G401 (cell line): ENCODE measurements around the gene RASAL3. TPM values are rescaled to one million over a fixed set of nuclear protein-coding genes. Genes with fewer than 3 reads are reported as not detected.

ENCODE experiments used
- DNase-seq: peaks from one replicate; pipeline ENCODE4 v3.0.0-alpha.2; 2015; ENCODE audit warnings: low spot score
- in situ Hi-C: cut with HindIII; loops from 2 replicates; pipeline ENCODE4 v1.10.0; 2016; ENCODE audit warnings: low sequenced_read_pairs, mixed read lengths
- total RNA-seq: library from RNA; depleted of rRNA; stranded (reverse); fragments of >200 nt; shearing (Covaris generic); gene quantifications from 2 replicates; pipeline ENCODE4 v1.2.3, GENCODE V29; 2014

The RASAL3 gene
- total RNA-seq, 1 experiment from 2014 or later = not detected

DNA sequence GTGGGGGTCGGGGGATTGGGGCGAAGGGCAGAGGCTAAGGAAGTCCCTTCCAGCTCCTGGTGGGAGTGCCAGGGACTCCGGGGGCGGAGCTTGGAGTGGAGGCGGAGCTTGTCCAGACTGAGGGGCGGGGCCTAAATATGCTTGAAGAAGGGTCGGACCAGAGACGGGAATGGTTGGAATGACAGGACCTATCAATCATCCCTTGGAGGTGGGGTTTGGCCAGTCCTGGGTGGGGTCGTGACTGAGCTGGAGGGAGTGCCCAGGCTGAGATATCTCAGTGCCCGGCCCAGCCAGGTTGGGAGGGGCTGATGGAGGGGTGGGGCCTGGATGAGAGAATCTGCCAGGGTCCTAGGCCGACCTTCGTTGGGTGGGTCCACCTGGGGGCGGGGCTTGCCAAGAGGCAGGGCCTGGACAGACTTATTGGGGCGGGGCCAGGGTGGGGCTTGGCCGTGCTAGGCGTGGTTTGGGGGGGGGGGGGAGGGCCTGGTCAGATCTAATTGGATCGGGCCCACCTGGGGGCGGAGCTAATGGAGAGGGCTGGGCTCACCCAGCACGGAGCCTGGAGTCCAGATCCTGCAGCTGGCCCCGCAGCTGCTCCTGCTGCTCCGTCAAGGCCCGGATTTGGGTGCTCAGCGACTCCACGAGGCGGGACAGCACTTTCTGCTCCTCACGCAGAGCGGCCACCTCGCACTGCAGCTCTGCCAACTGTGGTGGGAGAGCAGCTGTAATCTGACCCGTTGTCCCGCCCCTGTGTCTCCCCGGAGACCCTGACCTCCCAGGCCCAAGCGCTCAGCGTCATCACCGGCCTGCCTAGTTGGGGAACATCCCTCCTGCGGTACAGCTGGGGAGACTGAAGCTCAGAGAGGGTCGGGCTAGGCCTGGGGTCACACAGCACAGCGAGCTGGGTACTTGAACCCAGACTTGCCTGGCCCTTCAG is 12.0 kb downstream of the RASAL3 start:
- DNase-seq = peak; percentile 67
- in situ Hi-C loops = no loop called here

DNA sequence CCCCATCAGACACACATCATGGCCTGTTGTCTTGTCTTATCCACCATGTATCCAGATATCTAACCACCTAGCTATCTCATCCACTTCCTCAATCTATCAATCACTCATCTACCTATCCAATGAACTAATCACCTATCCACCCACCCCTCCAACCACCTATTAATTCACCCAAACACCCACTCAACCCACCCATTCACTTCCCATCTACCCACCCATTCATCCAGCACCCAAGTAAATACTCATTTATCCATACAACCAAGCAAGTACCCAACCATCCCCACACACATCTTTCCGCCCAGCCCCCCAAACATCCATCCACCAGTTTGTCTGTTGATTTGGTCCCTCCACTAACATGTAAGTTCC is 13.8 kb downstream of the RASAL3 start:
- DNase-seq = no peak
- in situ Hi-C loops = no loop called here

DNA sequence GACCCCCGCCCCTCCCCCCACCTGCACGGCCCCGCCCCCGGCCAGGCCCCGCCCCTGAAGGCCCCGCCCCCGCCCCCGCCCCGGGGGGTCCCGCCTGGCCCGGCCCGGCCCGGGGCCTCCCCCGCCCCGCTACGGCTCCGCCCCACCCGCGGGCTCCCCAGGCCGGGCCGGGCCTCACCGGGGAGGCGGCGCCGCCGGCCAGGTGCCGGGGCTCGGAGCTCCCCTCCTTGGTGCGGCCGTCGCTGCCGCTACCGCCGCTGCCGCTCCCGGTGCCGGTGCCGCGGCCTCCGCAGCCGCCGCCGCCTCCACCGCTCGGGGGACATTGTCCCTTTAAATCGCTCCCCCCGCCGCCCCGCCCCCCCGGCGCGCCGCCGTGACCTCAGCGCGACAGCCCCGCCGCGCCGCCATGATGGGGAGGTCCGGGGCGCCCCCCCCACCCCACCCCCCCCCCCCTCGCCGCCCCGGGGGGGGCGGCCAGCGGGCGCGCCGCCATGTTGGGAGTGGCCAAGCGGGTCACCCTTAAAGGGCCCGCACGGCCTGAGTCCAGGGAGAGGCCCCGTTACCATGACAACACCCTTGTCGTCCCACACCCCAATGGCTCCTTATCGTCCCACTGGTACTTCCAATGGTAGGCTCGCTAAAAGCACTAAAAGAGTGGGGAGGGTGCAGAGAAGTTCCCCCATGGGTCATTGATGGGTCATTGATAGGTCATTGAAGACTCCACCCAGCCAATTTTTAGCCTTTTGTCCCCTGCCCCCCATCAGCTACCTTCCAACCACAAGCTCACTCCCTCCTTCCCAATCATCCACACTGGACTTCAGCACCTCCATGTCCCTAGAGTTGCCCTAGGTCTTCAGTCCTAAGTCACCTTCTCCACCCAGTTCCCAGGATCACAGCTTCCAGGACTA is 14.5 kb downstream of the RASAL3 start, which contains the start of gene WIZ:
Gene WIZ, minus strand, starts transcription at position 337 of the 908 bp plus-strand sequence. CDS start 1,649 bp downstream, outside the sequence.
- peak; percentile 79 for DNase-seq
- in situ Hi-C loops = no loop called here

DNA sequence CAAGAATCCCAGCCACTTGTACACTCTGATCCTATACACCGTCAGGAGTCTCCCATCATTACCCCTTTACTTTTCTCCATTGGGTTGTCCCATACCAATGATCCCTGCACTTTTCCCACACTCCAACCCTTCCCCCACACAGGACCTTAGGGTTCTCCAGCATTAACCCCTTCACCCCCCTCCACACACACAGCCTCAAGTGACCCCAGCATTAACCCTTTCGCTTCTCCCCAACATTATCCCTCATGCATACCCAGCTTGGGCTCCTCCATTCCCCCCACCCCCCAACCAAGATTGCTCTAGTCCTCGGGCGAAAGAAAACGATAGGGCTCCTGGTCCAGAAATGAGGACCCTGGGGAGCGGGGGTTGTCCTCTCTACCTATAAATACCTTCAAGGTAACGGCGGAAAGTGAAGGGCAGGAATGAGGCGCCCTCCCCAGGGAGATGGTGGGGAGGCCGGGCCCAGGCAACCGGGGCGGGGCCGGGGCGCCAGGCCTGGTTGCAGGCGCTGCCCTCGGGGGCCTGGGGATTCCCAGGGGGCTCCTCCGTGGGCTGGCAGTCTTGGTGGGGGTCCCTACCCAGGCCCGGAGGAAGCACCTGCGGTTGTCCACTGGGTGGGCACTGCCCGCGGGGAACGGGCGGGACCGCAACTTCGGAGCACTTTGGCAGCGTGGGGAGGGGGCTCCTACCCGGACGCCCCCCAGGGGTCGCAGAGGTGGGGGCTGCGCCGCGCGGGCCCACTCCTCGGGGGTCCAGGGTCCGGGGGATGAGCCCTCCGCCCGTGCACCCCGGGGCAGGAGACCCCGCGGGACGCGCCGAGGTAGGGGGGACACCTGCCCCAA is 15.3 kb downstream of the RASAL3 start:
- peak; percentile 47 for DNase-seq
- in situ Hi-C loops = no loop called here

- DNase-seq = no peak
- in situ Hi-C loops = no loop called here
Measured at GRCh38 chr19:15448044-15448777, 16.1 kb downstream of the RASAL3 start.

DNA sequence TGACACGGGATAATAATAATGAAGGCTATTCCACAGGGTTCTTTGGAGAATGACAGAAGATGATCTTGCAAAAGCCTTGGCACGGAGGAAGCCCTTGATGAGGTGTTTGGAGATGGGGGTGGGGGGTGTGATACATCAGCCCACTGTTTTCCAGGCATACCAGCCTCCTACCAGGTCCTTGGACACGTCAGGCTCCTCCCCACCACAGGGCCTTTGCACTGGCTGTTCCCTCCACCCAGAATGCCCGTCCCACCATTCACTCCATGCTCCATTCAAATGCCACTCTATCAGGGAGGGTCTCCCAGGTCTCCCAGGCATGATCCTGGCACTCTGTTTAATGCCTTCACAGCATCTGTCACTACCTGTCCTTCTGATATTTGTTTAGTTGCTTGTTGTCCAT is 17.3 kb downstream of the RASAL3 start:
- no peak for DNase-seq
- in situ Hi-C loops = no loop called here

DNA sequence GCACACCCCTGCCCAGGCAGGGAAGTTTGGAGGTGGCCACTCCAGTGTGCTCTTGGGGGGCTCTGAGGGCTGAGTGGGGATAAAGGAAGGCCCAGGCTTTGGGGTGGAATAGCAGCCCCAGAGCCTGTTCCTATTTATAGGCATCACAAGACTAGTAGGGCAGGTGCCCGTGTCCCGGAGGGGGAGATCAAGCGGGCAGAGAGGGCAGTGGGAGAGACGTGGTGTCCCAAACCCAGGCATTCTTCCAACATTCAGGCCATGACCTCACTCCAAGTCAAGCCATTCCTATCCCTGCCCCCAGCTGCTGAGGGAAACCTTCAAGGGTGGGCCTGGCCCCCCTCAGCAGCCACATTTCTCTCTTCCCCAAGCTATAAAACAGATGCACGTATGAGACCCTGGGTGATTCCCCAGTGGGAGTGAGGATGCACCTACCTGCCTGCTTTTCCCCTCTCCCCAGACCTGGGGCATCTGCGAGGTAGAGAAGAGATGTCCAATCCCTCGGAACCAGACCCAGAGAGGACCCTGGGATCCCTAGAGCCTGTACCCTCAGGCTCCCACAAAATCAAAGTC is 18.5 kb downstream of the RASAL3 start:
- in situ Hi-C loops = no loop called here
- DNase-seq = no peak

DNA sequence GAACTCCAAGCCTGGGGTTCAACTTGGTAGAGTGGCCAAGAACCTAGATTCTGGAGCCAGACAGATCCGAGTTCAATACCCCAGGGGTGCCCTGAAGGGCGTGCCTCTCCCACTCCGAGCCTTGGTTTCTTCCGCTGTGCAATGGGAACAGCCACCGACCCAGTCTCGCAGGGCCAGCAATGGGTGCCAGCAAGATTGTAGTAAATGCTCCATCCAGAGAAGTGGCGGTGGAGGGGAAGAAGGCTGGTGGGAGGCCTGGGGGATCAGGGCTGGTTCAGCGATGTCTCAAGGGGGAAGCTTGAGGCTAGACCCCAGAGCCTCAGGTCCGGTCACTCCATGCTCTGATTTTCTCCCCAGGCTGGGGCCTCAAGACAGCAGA is 19.1 kb downstream of the RASAL3 start:
- no peak for DNase-seq
- in situ Hi-C loops = no loop called here

DNA sequence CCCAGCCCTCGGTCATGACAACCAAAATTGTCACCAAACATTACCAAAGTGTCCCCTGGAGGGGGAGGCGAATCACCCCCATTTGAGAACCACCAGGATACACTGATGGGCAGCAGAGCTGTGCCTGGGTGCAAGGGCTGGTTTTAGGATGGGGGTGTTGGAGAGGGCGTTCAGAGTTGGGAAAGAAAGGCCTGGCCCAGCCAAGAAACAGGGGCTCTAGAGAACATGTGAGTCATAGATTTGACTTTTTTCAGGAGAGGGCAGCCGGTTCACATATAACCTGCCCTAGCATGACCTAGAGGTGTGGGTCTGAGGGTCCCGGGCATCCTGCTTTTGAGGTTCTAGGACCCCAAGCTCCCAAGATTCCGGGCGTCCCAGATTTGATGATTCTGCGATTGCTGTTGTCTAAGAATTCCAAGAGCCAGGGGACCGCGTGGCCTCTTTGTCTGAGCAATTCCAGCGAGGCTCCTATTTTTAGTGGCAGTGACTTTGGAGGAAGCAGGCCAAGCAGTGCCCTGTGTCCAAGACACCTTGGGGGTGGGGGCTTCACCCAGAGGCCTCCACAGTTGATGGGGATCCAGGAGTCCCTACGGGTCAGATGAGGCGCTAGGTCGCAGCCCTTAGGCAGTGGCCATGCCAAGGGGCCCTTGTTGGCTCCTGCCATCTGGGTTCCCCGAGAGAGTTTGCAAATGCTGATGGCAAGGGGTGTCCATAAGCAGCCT is 19.7 kb downstream of the RASAL3 start:
- no peak for DNase-seq
- in situ Hi-C loops = no loop called here

GRCh38 chr19:15443838-15444237 is 20.5 kb downstream of the RASAL3 start:
- peak; percentile 47 for DNase-seq
- in situ Hi-C loops = no loop called here

DNA sequence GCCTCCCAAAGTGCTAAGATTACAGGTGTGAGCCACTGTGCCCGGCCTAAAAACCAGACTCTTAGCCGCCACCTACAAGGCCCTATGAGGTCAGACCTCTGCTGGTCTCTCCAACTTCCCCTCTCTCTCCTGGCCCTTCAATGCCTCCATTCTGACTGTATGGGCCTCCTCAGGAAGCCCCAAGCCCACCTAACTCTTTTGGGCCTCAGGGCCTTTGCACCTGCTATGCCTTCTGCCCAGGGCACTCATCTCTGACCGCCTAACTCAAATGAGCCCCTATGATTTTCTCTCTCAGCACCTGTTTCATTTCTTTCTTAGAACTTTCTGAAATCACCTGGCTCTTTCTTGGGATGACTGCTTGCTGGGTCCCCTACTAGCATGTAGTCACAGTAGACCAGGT is 21.0 kb downstream of the RASAL3 start:
- no peak for DNase-seq
- in situ Hi-C loops = no loop called here

- no peak for DNase-seq
- in situ Hi-C loops = no loop called here
Measured at GRCh38 chr19:15442142-15442920, 22.0 kb downstream of the RASAL3 start.

DNA sequence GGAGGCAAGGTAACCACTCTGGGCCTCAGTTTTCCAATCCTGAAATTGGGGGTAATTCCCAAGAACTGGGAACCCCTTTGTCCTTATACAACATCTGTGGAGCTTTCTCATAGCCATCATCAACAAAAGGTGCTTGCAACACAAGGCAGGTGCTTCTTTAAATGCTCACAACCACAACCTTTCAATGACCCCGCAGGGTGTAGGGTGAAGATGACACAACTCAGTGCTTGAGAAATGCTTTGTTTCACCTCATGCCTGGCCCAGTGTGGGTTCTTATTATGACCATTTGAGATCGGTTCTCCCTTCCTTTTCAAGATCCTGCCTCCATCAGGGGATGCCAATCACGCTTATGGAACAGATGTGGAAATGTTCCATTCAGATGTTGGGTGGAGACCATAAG is 23.0 kb downstream of the RASAL3 start:
- DNase-seq = no peak
- in situ Hi-C loops = no loop called here

- no peak for DNase-seq
- in situ Hi-C loops = no loop called here
Measured at GRCh38 chr19:15439821-15440641, 24.3 kb downstream of the RASAL3 start.

- in situ Hi-C loops = no loop called here
- DNase-seq = no peak
Measured at GRCh38 chr19:15439078-15439799, 25.1 kb downstream of the RASAL3 start.

GRCh38 chr19:15438577-15438976 is 25.8 kb downstream of the RASAL3 start:
- in situ Hi-C loops = no loop called here
- DNase-seq = no peak
